ENCODE data around the gene MYL4. TPM values are rescaled to one million over a fixed set of nuclear protein-coding genes. Genes with fewer than 3 reads are reported as not detected.

The MYL4 gene
- total and polyA plus RNA-seq, 5 donors = 3,878 to 10,368 (median 5,885) TPM

GRCh38 chr17:47230864-47231263 lies 21.7 kb downstream of the MYL4 start:
- no peak overlapping the region for H3K27ac ChIP-seq (ENCODE audit: low read length)
- H3K27me3 ChIP-seq (ENCODE audit: control insufficient read depth, insufficient read depth) = no peaks in the 10 kb centered on the region
- peaks cover 6% of the 10 kb centered on the region for H3K4me1 ChIP-seq (ENCODE audit: control insufficient read depth, insufficient read depth, low read length)
- intact Hi-C loops (cut with DNase I) = loop anchor here in 2 of 4 donors (5.0 kb wide), 2 partner anchors 81 to 86 kb away; no protein-coding TSS in a partner anchor
- ATAC-seq (no peak), DNase-seq (no peak)
- H3K4me3 ChIP-seq (ENCODE audit: low read length) = no peak overlapping the region
- no peaks in the 10 kb centered on the region for H3K9me3 ChIP-seq (ENCODE audit: control insufficient read depth, low read length)
- WGBS = 92% methylated on average over 10 of the region's 10 CpGs

DNA sequence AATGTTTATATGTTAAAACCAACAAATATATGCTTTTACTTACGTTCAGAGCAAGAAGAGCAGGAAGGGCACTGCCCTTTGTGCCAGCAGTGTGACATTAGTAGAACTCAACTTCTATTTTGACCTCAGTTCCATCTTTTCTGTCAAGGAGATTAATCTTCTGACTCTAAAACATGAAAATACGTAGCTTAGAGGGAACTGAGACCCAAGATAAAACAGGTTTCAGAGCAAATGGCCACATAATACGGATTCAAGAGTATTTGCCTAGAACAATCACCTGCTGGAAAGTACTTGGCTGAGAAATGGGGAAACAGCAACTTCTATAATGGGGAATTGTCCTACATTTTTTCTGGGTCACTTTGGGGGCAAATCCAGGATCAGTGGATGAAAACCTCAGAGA lies 22.2 kb downstream of the MYL4 start:
- H3K27ac ChIP-seq (ENCODE audit: low read length) = no peak overlapping the region
- intact Hi-C loops (cut with DNase I) = loop anchor here in 2 of 4 donors (5.0 kb wide), 2 partner anchors 81 to 86 kb away; no protein-coding TSS in a partner anchor
- no peak overlapping the region for H3K4me3 ChIP-seq (ENCODE audit: low read length)
- no peaks in the 10 kb centered on the region for H3K9me3 ChIP-seq (ENCODE audit: control insufficient read depth, low read length)
- no peaks in the 10 kb centered on the region for H3K27me3 ChIP-seq (ENCODE audit: control insufficient read depth, insufficient read depth)
- no peak for ATAC-seq
- no peak for DNase-seq
- WGBS = 75% methylated on average over 3 of the region's 3 CpGs
- peaks cover 4% of the 10 kb centered on the region for H3K4me1 ChIP-seq (ENCODE audit: control insufficient read depth, insufficient read depth, low read length)

DNA sequence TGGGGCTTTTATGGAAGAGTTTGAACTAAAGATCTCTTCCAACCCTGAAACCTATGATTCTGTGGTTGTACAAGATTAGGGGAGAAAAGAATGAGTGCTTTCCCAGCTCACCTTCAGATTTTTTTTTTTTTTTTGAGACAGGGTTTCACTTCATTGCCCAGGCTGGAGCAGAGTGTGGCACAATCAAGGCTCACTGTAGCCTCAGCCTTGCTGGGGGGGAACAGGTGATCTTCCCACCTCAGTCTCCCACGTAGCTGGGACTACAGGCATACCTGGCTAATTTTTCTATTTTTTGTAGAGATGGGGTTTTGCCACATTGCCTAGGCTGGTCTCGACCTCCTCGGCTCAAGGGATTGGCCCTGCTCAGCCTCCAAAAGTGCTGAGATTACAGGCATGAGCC lies 22.7 kb downstream of the MYL4 start:
- Histone ChIP-seq H3K27me3 (ENCODE audit: control insufficient read depth, insufficient read depth) (no peaks in the 10 kb centered on the region), H3K27ac (ENCODE audit: low read length) (no peak overlapping the region), H3K4me1 (ENCODE audit: control insufficient read depth, insufficient read depth, low read length) (peaks cover 3% of the 10 kb centered on the region), H3K9me3 (ENCODE audit: control insufficient read depth, low read length) (no peaks in the 10 kb centered on the region), H3K4me3 (ENCODE audit: low read length) (no peak overlapping the region)
- intact Hi-C loops (cut with DNase I) = loop anchor here in 2 of 4 donors (5.0 kb wide), 2 partner anchors 80 to 85 kb away; no protein-coding TSS in a partner anchor
- WGBS = 93% methylated on average over 3 of the region's 3 CpGs
- no peak for DNase-seq
- no peak for ATAC-seq

GRCh38 chr17:47232465-47232864 lies 23.3 kb downstream of the MYL4 start:
- H3K4me3 ChIP-seq (ENCODE audit: low read length) = no peak overlapping the region
- WGBS = 96% methylated on average over 2 of the region's 2 CpGs
- no peaks in the 10 kb centered on the region for H3K27me3 ChIP-seq (ENCODE audit: control insufficient read depth, insufficient read depth)
- no peaks in the 10 kb centered on the region for H3K9me3 ChIP-seq (ENCODE audit: control insufficient read depth, low read length)
- no peak for ATAC-seq
- DNase-seq = no peak
- intact Hi-C loops (cut with DNase I) = loop anchor here in 2 of 4 donors (5.0 kb wide), 2 partner anchors 80 to 85 kb away; no protein-coding TSS in a partner anchor
- peaks cover 3% of the 10 kb centered on the region for H3K4me1 ChIP-seq (ENCODE audit: control insufficient read depth, insufficient read depth, low read length)
- no peak overlapping the region for H3K27ac ChIP-seq (ENCODE audit: low read length)

GRCh38 chr17:47235506-47235905 lies 26.4 kb downstream of the MYL4 start:
- intact Hi-C loops (cut with DNase I) = loop anchor here in 1 of 4 donors (5.0 kb wide), 1 partner anchor 77 kb away; no protein-coding TSS in a partner anchor
- Histone ChIP-seq H3K9me3 (ENCODE audit: control insufficient read depth, low read length) (no peaks in the 10 kb centered on the region), H3K27ac (ENCODE audit: low read length) (no peak overlapping the region), H3K4me1 (ENCODE audit: control insufficient read depth, insufficient read depth, low read length) (peaks cover 13% of the 10 kb centered on the region), H3K4me3 (ENCODE audit: low read length) (no peak overlapping the region), H3K27me3 (ENCODE audit: control insufficient read depth, insufficient read depth) (no peaks in the 10 kb centered on the region)
- DNase-seq (no peak), ATAC-seq (no peak)
- 94% methylated on average over 3 of the region's 3 CpGs for WGBS

- Histone ChIP-seq H3K4me1 (ENCODE audit: control insufficient read depth, insufficient read depth, low read length) (peaks cover 11% of the 10 kb centered on the region), H3K27ac (ENCODE audit: low read length) (no peak overlapping the region), H3K4me3 (ENCODE audit: low read length) (no peak overlapping the region), H3K9me3 (ENCODE audit: control insufficient read depth, low read length) (no peaks in the 10 kb centered on the region), H3K27me3 (ENCODE audit: control insufficient read depth, insufficient read depth) (no peaks in the 10 kb centered on the region)
- WGBS = 96% methylated on average over 2 of the region's 2 CpGs
- ATAC-seq = no peak
- intact Hi-C loops (cut with DNase I) = loop anchor here in 1 of 4 donors (5.0 kb wide), 1 partner anchor 76 kb away; no protein-coding TSS in a partner anchor
- no peak for DNase-seq
Measured at GRCh38 chr17:47235923-47236322, 26.8 kb downstream of the MYL4 start.

DNA sequence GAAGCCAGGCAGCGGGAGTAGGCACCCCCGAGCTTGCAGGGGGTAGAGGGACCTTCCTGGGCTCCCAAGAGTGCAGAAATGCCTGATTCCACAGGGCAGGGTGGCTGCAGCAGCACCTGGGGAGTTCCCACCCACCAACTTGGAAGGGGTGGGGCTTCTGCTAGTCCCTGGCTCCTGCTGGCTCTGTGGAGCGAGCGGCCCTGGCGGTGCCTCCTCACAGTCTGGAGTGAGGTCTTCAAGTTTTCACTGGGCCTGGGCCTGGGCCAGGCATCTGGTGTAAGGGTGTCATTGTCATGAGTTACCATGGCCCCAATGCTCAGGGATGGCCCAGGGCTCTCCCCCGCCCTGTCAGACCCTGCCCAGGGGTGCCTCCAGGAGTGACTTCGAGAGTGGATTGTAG lies 28.7 kb downstream of the MYL4 start:
- Histone ChIP-seq H3K4me1 (ENCODE audit: control insufficient read depth, insufficient read depth, low read length) (peaks cover 10% of the 10 kb centered on the region), H3K27me3 (ENCODE audit: control insufficient read depth, insufficient read depth) (no peaks in the 10 kb centered on the region), H3K27ac (ENCODE audit: low read length) (no peak overlapping the region), H3K4me3 (ENCODE audit: low read length) (no peak overlapping the region), H3K9me3 (ENCODE audit: control insufficient read depth, low read length) (no peaks in the 10 kb centered on the region)
- DNase-seq = peak in 1 of 3 donors; percentile 52
- WGBS = 92% methylated on average over 7 of the region's 7 CpGs
- intact Hi-C loops (cut with DNase I) = loop anchor here in 1 of 4 donors (5.0 kb wide), 1 partner anchor 74 kb away; no protein-coding TSS in a partner anchor
- no peak for ATAC-seq

GRCh38 chr17:47238321-47239010 lies 29.3 kb downstream of the MYL4 start:
- Histone ChIP-seq H3K4me3 (ENCODE audit: low read length) (no peak overlapping the region), H3K27me3 (ENCODE audit: control insufficient read depth, insufficient read depth) (no peaks in the 10 kb centered on the region), H3K4me1 (ENCODE audit: control insufficient read depth, insufficient read depth, low read length) (peaks cover 10% of the 10 kb centered on the region), H3K27ac (ENCODE audit: low read length) (no peak overlapping the region), H3K9me3 (ENCODE audit: control insufficient read depth, low read length) (no peaks in the 10 kb centered on the region)
- peak in 1 of 2 donors; percentile 13 for ATAC-seq
- WGBS = 97% methylated on average over 28 of the region's 29 CpGs
- intact Hi-C loops (cut with DNase I) = loop anchor here in 1 of 4 donors (5.0 kb wide), 1 partner anchor 74 kb away; no protein-coding TSS in a partner anchor
- no peak for DNase-seq

- DNase-seq = no peak
- 77% methylated on average over 7 of the region's 7 CpGs for WGBS
- H3K4me3 ChIP-seq (ENCODE audit: low read length) = no peak overlapping the region
- peaks cover 10% of the 10 kb centered on the region for H3K4me1 ChIP-seq (ENCODE audit: control insufficient read depth, insufficient read depth, low read length)
- no peak for ATAC-seq
- H3K27ac ChIP-seq (ENCODE audit: low read length) = peak overlapping the region; percentile 94
- H3K27me3 ChIP-seq (ENCODE audit: control insufficient read depth, insufficient read depth) = no peaks in the 10 kb centered on the region
- intact Hi-C loops (cut with DNase I) = loop anchor here in 1 of 4 donors (5.0 kb wide), 1 partner anchor 73 kb away; no protein-coding TSS in a partner anchor
- no peaks in the 10 kb centered on the region for H3K9me3 ChIP-seq (ENCODE audit: control insufficient read depth, low read length)
Measured at GRCh38 chr17:47239619-47239966, 30.4 kb downstream of the MYL4 start.

GRCh38 chr17:47239967-47240651 lies 31.0 kb downstream of the MYL4 start:
- intact Hi-C loops (cut with DNase I) = loop anchor here in 2 of 4 donors (5.0 kb wide), 2 partner anchors 62 to 72 kb away; no protein-coding TSS in a partner anchor
- DNase-seq = peak; percentile 80 to 88 (median 87)
- H3K4me3 ChIP-seq (ENCODE audit: low read length) = no peak overlapping the region
- H3K4me1 ChIP-seq (ENCODE audit: control insufficient read depth, insufficient read depth, low read length) = peaks cover 10% of the 10 kb centered on the region
- no peaks in the 10 kb centered on the region for H3K27me3 ChIP-seq (ENCODE audit: control insufficient read depth, insufficient read depth)
- WGBS = 3% methylated on average over 3 of the region's 3 CpGs
- H3K9me3 ChIP-seq (ENCODE audit: control insufficient read depth, low read length) = no peaks in the 10 kb centered on the region
- ATAC-seq = peak; percentile 90 to 94
- H3K27ac ChIP-seq (ENCODE audit: low read length) = peak overlapping the region; percentile 94

DNA sequence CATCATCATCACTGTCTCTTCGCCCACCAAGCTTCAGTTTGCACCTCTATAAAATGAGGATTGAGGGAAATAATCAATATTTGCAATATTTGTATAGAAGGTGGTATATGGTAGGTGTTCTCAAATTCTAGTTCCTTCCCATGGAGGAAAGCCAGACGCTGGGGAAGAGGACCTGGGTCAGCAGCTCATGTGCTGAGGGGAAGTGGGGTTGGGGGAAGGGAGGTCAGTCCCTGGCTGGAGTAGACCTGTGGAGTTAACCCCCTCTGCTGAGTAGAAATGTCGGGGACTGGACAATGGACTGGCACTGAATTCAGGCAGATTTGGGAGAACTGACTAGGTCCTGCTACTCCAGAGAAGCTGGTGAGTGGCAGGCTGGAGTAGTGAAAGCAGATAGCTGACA lies 31.7 kb downstream of the MYL4 start:
- peaks cover 10% of the 10 kb centered on the region for H3K4me1 ChIP-seq (ENCODE audit: control insufficient read depth, insufficient read depth, low read length)
- no peak overlapping the region for H3K4me3 ChIP-seq (ENCODE audit: low read length)
- no peaks in the 10 kb centered on the region for H3K27me3 ChIP-seq (ENCODE audit: control insufficient read depth, insufficient read depth)
- 68% methylated on average over 3 of the region's 3 CpGs for WGBS
- H3K9me3 ChIP-seq (ENCODE audit: control insufficient read depth, low read length) = no peaks in the 10 kb centered on the region
- DNase-seq (no peak), ATAC-seq (no peak)
- peak overlapping the region; percentile 15 for H3K27ac ChIP-seq (ENCODE audit: low read length)
- intact Hi-C loops (cut with DNase I) = loop anchor here in 1 of 4 donors (5.0 kb wide), 1 partner anchor 61 kb away; no protein-coding TSS in a partner anchor

All from right cardiac atrium (tissue), 5 donors.